IPS DF 19.7 (cell line): Measurements from ENCODE around the gene CCL18.
"Not testable (repeated sequence)": the region's sequence is repeated elsewhere in the genome, so short reads cannot be mapped to it uniquely, and the experiment has no call there.

Experiments used
- DNase-seq: peaks from one replicate; pipeline ENCODE4 v3.0.0-alpha.2; 2013; ENCODE audit warnings: low read depth, low spot score

CCL18 gene

GRCh38 chr17:36063786-36064541, at the start of gene CCL18:
TSS of gene CCL18 (plus strand) at chr17:36064272. CDS start at chr17:36064343, 71 bp downstream.
- no peak for DNase-seq

GRCh38 chr17:36014946-36015345, 49.1 kb upstream of the CCL18 start:
- DNase-seq, result no peak

GRCh38 chr17:36015895-36016294, 48.2 kb upstream of the CCL18 start:
- not testable (repeated sequence) for DNase-seq

GRCh38 chr17:36016555-36016954, 47.5 kb upstream of the CCL18 start:
- DNase-seq, result no peak

- DNase-seq, result no peak
These were observed 46.3 kb upstream of the CCL18 start, which contains the start of gene CCL23 for GRCh38 chr17:36017799-36018198. TSS of gene CCL23 (minus strand) at chr17:36017972. CDS start at chr17:36017897, 75 bp downstream.

GRCh38 chr17:36019423-36019822, 44.6 kb upstream of the CCL18 start:
- DNase-seq, result no peak

GRCh38 chr17:36024106-36024869, 39.8 kb upstream of the CCL18 start:
- DNase-seq, result no peak

GRCh38 chr17:36027761-36028160, 36.3 kb upstream of the CCL18 start:
- DNase-seq, result no peak

- no peak for DNase-seq
These were observed 33.1 kb upstream of the CCL18 start for GRCh38 chr17:36030956-36031355.

- no peak for DNase-seq
These were observed 29.9 kb upstream of the CCL18 start for GRCh38 chr17:36034127-36034526.

- DNase-seq, result no peak
These were observed 27.8 kb upstream of the CCL18 start for GRCh38 chr17:36036235-36036634.

- no peak for DNase-seq
These were observed 16.0 kb upstream of the CCL18 start for GRCh38 chr17:36048066-36048465.

GRCh38 chr17:36049643-36050042, 14.4 kb upstream of the CCL18 start:
- DNase-seq, result no peak

- DNase-seq, result no peak
These were observed 8.9 kb upstream of the CCL18 start for GRCh38 chr17:36055171-36055570.

- no peak for DNase-seq
These were observed 8.1 kb upstream of the CCL18 start for GRCh38 chr17:36055921-36056520.

GRCh38 chr17:36057911-36058310, 6.2 kb upstream of the CCL18 start:
- no peak for DNase-seq

GRCh38 chr17:36059406-36059805, 4.7 kb upstream of the CCL18 start:
- no peak for DNase-seq

GRCh38 chr17:36060816-36061215, 3.3 kb upstream of the CCL18 start:
- DNase-seq, result no peak

- no peak for DNase-seq
These were observed 2.4 kb downstream of the CCL18 start for GRCh38 chr17:36066365-36066985.

- DNase-seq, result no peak
These were observed 4.5 kb downstream of the CCL18 start for GRCh38 chr17:36068524-36068923.

- no peak for DNase-seq
These were observed 5.1 kb downstream of the CCL18 start for GRCh38 chr17:36069136-36069535.

GRCh38 chr17:36070427-36070826, 6.4 kb downstream of the CCL18 start:
- DNase-seq, result no peak
